Erythroblast (primary cell): Measurements from ENCODE around the gene STC2.

Source experiments
- GATA1 ChIP-seq: IDR thresholded peaks from 2 replicates; pipeline ENCODE4 v1.6.1; 2011; ENCODE audit warnings: low read depth, mild to moderate bottlenecking, control low read depth, low read length, moderate library complexity
- POLR2A ChIP-seq: IDR thresholded peaks from 2 replicates; pipeline ENCODE4 v1.6.1; 2011; ENCODE audit warnings: mild to moderate bottlenecking, low read length

DNA sequence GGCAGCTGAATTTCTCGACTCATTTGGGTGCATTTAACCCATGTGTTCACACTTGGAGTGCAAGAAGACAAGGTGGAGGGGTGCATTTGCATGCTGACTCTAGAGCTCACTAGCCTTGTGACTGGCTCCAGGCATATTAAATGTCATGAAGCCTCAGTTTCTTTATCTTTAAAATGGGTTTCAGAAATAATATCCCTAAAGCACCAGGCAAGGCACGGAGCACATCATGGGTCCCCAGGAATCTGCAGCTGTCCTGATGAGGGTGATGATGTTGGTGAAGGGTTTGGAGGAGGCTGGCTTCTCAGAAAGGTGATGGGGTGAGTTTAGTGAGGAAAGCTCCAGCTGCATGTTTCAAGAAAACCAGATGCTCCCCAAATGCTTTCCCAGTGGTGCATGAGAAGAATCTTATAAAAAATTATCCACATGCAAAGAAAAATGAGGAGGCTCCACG, 14.8 kb downstream of the STC2 start:
- TF ChIP-seq POLR2A (no peak), GATA1 (no peak)
